HG02885 (cell line): ENCODE measurements around the gene CD101.

Experiments
- ATAC-seq: cut with Tn5 transposase; IDR thresholded peaks from one replicate; pipeline ENCODE4 v1.9.1; 2021; ENCODE audit warnings: mild to moderate bottlenecking; ENCODE audit not compliant: unreplicated experiment, poor library complexity

CD101 gene

DNA sequence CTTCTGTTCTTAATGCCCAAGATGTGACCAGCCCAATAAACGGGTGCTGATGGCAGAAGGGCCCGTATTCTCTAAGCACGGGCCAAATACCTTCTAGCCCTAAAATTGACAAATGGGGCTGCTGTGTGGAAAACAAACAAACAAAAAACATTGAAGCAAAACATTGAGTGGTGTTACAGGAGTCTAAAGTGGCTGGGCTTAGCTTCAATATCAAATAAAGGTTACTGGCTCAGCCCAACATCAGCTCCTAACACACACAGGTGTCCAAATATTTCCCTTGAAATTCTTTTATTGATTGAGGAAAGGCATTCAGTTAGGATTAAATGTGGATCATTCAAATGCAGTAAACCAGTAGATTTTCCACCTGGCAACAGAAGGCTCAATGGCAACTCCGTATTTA is 45.2 kb downstream of the CD101 start:
- no peak for ATAC-seq

- no peak for ATAC-seq
Measured at GRCh38 chr1:117047271-117047670, 45.7 kb downstream of the CD101 start.

DNA sequence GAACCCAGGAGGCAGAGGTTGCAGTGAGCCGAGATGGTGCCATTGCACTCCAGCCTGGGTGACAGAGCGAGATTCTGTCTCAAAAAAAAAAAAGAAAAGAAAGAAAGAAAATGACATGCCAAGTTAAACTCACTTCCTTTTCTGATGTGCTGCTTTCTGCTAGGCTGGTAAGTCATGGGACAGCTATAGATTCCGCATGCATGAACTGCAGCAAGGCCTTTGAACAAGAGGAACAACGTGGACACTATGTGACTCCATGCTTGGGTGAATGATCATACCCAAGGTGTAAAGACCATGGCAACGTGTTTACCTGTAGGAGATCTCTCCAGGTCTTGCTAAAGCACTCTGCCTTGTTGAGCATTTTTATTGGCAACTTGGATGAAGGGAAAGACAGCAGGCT is 48.3 kb downstream of the CD101 start:
- no peak for ATAC-seq

DNA sequence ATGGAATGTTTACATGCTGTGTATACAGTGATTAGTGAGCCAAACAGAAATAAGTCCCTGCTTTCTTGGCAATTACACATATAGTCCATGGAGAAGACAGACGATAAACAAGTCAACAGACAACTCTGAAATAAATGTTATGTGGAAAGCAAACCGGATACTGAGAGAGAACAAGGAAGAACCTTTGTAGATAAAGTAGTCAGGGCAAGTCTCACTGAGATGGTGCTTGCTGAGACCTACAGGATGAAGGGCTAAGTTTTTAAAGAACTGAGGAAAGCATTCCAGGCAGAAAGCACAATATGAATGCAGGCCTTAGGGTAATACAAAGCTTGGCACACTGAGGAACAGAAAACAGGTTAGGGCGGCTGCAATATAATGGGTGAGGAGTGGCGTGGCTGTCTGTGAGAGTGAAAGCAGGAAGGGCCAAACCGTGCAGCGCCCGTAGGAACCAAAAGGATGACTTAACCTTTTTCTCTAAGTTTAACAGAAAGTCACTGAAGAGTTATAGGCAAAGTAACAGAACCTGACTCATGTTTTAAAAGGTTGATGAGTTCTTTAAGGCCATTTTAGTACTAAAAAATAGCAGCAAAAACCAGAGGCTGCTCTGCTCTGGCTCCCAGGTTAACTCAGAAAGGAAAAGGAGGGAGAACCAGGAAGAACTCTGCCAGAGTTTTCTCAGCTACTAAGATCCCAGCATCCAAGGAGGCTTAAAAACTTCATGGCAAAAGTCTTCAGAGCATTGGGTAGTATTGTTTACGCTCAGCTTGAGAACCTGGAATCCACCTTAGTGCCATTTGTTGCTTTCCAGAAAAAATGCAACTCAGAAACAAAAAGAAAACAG is 49.9 kb downstream of the CD101 start:
- ATAC-seq: peak; percentile 91

GRCh38 chr1:117054068-117054467 is 52.5 kb downstream of the CD101 start:
- no peak for ATAC-seq

GRCh38 chr1:117058810-117059209 is 57.2 kb downstream of the CD101 start:
- ATAC-seq: no peak

DNA sequence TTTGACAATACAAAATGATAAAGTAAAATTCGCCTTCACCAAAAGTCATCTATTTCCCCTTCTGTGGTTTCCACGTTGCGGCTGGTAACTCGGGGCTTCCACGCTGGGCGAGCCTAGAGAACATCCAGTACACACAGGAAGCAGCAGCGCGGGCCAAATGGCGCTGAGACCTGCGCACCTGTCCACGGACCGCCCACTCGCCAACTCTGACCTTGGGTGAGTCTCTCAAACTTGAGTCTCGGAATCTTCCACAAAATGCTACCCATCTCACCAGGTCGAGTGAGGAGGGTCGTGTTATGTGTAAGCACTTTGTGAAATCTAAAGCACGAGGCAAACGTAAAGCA is 57.7 kb downstream of the CD101 start:
- ATAC-seq: peak; percentile 33

GRCh38 chr1:117059678-117060440 is 58.3 kb downstream of the CD101 start, which contains the start of gene TTF2:
Gene TTF2 (plus strand): TSS chr1:117060326. CDS start chr1:117060347, 21 bp downstream.
- ATAC-seq: peak; percentile 93

GRCh38 chr1:117060441-117061317 is 59.1 kb downstream of the CD101 start:
- ATAC-seq: peak; percentile 10

GRCh38 chr1:117061986-117062415 is 60.4 kb downstream of the CD101 start:
- ATAC-seq: peak; percentile 27

GRCh38 chr1:117066367-117066766 is 64.8 kb downstream of the CD101 start:
- ATAC-seq: no peak

GRCh38 chr1:117067533-117068370 is 66.2 kb downstream of the CD101 start:
- peak; percentile 80 for ATAC-seq

DNA sequence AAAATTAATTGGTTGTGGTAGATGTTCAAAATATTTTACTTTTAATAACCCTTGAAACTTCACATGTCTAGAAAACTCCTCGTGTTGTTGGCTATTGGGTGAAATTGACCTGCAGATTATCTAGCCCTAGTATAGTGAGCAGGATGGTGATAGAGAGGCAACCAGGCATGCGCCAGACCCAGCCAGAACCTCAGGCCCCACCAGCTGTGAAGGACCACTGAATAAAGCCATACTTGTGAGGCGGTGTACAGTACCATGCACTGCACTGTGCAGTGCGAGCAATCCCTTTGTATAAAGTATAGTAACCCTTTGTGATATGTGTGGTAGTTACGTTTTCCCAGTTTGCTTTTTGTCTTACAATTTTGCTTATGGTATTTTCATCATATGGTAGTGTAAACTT is 67.0 kb downstream of the CD101 start:
- ATAC-seq: no peak

- ATAC-seq: no peak
Measured at GRCh38 chr1:117069220-117069844, 67.8 kb downstream of the CD101 start.

DNA sequence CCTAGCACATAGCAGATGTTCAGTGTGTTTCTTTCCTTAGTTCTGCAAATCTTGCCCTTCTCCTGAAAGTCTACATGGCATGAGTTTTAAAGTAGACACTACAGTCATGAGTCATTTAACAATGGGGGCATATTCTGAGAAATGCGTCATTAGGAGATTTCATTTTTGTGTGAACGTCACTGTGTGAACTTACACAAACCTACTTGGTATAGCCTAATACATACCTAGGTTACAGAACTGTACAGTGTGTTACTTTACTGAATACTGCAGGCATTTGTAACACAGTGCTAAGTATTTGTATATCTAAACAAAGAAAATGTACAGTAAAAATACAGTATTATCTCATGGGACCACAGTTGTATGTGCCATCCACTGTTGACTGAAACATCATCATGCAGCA is 68.6 kb downstream of the CD101 start:
- peak; percentile 41 for ATAC-seq

- no peak for ATAC-seq
Measured at GRCh38 chr1:117076648-117077047, 75.1 kb downstream of the CD101 start.

GRCh38 chr1:117077267-117077666 is 75.7 kb downstream of the CD101 start:
- no peak for ATAC-seq

DNA sequence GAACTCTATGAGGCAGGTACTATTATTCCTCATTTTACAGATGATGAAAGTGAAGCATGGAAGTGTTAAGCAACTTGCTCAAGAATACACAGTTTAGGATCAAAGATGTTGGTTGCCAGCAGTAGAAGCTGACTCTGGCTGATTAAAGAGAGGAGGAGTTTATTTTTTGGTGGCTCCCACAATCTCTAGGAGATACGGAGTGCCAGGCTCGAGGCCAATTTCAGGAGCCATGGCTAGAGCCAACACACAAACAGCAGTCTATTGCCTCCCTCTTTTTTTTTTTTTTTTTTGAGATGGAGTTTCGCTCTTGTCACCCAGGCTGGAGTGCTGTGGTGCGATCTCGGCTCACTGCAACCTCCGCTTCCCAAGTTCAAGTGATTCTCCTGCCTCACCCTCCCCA is 78.2 kb downstream of the CD101 start:
- no peak for ATAC-seq

DNA sequence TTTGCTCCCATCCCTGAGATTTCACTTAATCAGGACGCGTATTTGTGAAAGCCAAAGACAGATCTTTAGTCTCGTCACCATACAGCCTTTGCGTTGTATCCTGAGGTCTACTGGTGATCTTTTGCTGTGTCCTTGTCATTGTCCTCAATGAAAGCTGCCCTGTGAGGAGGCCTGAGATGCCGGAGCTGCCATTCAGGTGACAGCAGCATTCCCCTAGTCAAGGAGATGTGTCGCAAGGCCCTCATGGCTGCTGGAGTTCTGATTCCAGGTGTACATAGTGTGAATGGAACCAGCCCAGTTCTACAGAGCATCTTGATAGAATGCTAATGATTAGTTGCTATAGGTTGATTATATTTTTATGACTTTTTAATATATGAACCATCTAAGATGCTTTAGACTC is 82.7 kb downstream of the CD101 start:
- ATAC-seq: no peak
